ENCODE results near the gene ST3GAL2.

The ST3GAL2 gene

DNA sequence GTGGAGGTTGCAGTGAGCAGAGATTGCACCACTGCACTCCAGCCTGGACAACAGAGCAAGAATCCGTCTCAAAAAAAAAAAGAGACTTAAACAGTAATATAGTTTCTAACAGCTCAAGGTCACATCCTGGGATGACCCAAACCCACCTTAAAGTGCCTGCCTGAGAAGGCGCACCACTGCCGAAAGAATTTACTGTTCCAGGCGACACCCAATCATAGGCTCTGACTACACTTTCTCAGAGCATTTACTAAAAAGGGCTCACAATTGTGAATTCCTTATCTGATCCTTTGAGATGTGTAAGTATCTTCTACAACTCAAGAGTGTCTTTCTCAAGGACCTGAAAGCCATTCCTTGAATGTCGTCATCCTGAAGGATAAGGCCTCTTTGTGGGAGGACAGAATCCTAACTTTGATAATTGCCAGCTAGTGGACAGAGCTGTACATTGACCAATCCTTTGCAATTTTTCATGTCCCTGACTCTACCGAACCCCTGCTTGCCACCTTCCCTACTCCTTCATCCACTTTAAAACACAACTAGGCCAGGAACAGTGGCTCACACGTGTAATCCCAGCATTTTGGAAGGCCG lies 2.6 kb upstream of the ST3GAL2 start:
- TF ChIP-seq SPI1 (IDR thresholded peaks at IDR 0.05; ENCODE audit: borderline replicate concordance, low read depth) (no peak), POLR2AphosphoS5 (IDR thresholded peaks at IDR 0.05; ENCODE audit: low read depth) (no peak), GABPA (IDR thresholded peaks at IDR 0.05; ENCODE audit: low read depth) (no peak)
- TF ChIP-seq, protein P1, sequence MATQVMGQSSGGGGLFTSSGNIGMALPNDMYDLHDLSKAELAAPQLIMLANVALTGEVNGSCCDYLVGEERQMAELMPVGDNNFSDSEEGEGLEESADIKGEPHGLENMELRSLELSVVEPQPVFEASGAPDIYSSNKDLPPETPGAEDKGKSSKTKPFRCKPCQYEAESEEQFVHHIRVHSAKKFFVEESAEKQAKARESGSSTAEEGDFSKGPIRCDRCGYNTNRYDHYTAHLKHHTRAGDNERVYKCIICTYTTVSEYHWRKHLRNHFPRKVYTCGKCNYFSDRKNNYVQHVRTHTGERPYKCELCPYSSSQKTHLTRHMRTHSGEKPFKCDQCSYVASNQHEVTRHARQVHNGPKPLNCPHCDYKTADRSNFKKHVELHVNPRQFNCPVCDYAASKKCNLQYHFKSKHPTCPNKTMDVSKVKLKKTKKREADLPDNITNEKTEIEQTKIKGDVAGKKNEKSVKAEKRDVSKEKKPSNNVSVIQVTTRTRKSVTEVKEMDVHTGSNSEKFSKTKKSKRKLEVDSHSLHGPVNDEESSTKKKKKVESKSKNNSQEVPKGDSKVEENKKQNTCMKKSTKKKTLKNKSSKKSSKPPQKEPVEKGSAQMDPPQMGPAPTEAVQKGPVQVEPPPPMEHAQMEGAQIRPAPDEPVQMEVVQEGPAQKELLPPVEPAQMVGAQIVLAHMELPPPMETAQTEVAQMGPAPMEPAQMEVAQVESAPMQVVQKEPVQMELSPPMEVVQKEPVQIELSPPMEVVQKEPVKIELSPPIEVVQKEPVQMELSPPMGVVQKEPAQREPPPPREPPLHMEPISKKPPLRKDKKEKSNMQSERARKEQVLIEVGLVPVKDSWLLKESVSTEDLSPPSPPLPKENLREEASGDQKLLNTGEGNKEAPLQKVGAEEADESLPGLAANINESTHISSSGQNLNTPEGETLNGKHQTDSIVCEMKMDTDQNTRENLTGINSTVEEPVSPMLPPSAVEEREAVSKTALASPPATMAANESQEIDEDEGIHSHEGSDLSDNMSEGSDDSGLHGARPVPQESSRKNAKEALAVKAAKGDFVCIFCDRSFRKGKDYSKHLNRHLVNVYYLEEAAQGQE (IDR thresholded peaks at IDR 0.05; ENCODE audit: insufficient replicate concordance, low read depth): no peak
- TF ChIP-seq, protein P2, sequence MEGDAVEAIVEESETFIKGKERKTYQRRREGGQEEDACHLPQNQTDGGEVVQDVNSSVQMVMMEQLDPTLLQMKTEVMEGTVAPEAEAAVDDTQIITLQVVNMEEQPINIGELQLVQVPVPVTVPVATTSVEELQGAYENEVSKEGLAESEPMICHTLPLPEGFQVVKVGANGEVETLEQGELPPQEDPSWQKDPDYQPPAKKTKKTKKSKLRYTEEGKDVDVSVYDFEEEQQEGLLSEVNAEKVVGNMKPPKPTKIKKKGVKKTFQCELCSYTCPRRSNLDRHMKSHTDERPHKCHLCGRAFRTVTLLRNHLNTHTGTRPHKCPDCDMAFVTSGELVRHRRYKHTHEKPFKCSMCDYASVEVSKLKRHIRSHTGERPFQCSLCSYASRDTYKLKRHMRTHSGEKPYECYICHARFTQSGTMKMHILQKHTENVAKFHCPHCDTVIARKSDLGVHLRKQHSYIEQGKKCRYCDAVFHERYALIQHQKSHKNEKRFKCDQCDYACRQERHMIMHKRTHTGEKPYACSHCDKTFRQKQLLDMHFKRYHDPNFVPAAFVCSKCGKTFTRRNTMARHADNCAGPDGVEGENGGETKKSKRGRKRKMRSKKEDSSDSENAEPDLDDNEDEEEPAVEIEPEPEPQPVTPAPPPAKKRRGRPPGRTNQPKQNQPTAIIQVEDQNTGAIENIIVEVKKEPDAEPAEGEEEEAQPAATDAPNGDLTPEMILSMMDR (IDR thresholded peaks at IDR 0.05; ENCODE audit: insufficient read depth, low read length): no peak
- H3K4me3 ChIP-seq (replicated peaks; ENCODE audit: insufficient read depth, low read length): no peak overlapping the region
- no peak for DNase-seq (ENCODE audit: low read depth in 1 of 2, low spot score in 1 of 2)
- H3K27me3 ChIP-seq (ENCODE audit: insufficient read depth, poor library complexity, severe bottlenecking): no peaks in the 10 kb centered on the region
- H3K27ac ChIP-seq (replicated peaks): no peak overlapping the region

DNA sequence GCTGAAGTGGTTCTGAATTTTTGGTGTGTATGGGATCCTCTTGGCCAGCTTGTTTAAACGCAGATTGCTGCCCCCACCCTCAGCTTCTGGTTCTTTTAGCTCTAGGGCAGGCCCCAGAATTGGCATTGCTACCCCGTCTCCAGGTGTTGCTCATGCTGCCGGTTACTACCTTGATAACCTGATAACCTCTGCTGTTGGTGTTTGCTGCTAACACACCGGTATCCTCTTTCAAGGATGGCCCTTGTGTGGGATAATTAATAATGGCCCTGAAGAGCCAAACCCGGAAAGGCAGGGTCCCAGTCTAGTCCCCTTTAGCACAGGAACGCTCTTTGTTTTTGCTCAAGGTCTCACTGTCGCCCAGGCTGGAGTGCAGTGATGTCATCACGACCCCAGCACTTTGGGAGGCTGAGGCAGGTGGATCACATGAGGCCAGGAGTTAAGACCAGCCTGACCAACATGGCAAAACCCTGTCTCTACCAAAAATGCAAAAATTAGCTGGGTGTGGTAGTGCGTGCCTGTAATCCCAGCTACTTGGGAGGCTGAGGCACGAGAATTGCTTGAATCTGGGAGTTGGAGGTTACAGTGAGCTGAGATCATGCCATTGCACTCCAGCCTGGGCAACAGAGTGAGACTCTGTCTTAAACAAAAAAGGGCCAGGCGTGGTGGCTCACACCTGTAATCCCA lies 1.3 kb upstream of the ST3GAL2 start:
- Histone ChIP-seq H3K4me3 (replicated peaks; ENCODE audit: insufficient read depth, low read length) (no peak overlapping the region), H3K27ac (replicated peaks) (no peak overlapping the region), H3K27me3 (ENCODE audit: insufficient read depth, poor library complexity, severe bottlenecking) (no peaks in the 10 kb centered on the region)
- DNase-seq (ENCODE audit: low read depth in 1 of 2, low spot score in 1 of 2): no peak
- TF ChIP-seq SPI1 (IDR thresholded peaks at IDR 0.05; ENCODE audit: borderline replicate concordance, low read depth): no peak
- no peak for TF ChIP-seq POLR2AphosphoS5 (IDR thresholded peaks at IDR 0.05; ENCODE audit: low read depth)
- TF ChIP-seq, protein P2 (IDR thresholded peaks at IDR 0.05; ENCODE audit: insufficient read depth, low read length): no peak
- TF ChIP-seq, protein P1 (IDR thresholded peaks at IDR 0.05; ENCODE audit: insufficient replicate concordance, low read depth): no peak
- TF ChIP-seq GABPA (IDR thresholded peaks at IDR 0.05; ENCODE audit: low read depth): no peak

DNA sequence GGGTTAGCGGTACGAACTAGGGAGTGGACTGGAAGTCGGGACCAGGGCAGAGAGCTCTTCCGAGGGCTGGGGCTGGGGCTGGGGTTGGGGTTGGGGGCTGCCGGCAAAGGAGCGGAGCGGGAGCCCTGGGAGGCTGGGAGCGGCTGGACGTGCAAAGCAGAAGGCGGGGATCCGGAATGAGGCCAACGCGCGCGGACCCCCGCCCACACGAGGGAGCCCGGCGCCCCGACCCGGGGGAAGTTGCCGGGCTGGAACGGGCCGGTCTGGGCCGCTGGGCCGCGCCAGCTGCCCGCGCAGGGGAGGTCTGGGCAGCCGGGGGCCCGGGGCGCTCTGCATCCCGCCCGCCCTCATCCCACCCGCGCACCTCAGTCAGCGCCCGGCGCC lies 323 bp downstream of the ST3GAL2 start:
- TF ChIP-seq SPI1 (IDR thresholded peaks at IDR 0.05; ENCODE audit: borderline replicate concordance, low read depth) (no peak), GABPA (IDR thresholded peaks at IDR 0.05; ENCODE audit: low read depth) (no peak), POLR2AphosphoS5 (IDR thresholded peaks at IDR 0.05; ENCODE audit: low read depth) (no peak)
- TF ChIP-seq, protein P1 (IDR thresholded peaks at IDR 0.05; ENCODE audit: insufficient replicate concordance, low read depth): no peak
- TF ChIP-seq, protein P2 (IDR thresholded peaks at IDR 0.05; ENCODE audit: insufficient read depth, low read length): no peak
- Histone ChIP-seq H3K27ac (replicated peaks) (peak overlapping the region; percentile 18; the same call in 1 of the 2 replicates), H3K27me3 (ENCODE audit: insufficient read depth, poor library complexity, severe bottlenecking) (no peaks in the 10 kb centered on the region), H3K4me3 (replicated peaks; ENCODE audit: insufficient read depth, low read length) (peak overlapping the region; percentile 75)
- no peak for DNase-seq (ENCODE audit: low read depth in 1 of 2, low spot score in 1 of 2)

Measured in HL-60 (cell line).